HG03066 (cell line): ENCODE data around the gene PHGDH.

ENCODE experiments used
- ATAC-seq: cut with Tn5 transposase; IDR thresholded peaks from one replicate; pipeline ENCODE4 v1.9.1; 2021; ENCODE audit warnings: low read depth; ENCODE audit not compliant: unreplicated experiment

PHGDH gene

DNA sequence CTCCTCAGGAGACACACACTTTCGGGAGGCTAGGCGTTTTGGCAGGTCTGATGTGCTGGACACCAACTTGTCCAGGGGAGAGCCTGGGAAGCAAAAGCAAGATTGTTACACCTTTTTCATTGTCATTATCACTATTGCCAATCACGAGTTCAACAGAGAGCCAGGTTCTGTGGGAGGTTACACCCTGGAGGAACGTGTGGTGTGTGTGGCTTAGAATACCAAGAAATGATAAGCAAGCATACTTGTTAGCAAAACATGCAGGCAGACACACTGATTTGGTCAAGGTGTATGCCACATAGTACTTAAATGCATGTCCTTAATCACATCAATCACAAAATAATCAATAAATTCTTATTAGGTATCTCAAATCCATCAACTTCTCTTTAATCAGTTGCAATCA, 40.9 kb downstream of the PHGDH start:
- ATAC-seq = no peak

DNA sequence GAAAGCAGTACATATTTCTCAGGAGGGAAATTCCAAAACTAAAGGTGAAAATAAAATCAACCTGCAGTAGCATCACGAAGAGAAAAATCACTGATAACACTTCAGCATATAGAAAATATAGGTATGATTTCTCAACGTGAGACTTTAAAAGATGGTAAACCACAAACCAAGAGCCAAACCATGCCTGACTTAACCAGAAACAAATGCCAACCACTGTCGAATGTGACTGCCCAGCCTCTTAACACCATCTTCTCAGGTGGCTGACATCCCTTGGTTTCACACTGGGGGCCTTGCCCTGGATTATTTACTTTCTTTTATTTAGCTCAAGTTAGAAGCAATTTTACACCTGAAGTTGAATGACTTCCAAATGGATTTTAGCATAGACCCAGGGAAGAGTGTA, 46.9 kb downstream of the PHGDH start:
- no peak for ATAC-seq

GRCh38 chr1:119762409-119762808, 50.7 kb downstream of the PHGDH start:
- no peak for ATAC-seq

DNA sequence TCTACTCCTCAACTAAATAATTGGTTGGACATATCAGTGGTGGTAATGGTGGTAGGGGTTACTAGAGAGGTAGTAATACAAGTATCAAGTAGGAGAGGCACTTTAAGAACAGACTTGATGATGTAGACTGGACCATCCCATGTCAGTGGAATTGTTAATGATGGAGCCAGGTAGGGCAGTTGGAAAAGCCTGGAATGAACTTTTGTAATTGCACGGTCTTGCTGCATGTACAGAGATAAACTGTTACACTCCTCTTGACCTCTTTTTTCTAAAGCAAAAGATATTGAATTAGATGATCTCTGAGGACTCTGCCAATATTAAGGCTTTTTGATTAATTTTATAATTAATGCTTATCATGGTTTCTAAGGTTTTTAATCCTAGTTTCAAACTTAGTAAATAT, 51.2 kb downstream of the PHGDH start:
- ATAC-seq = no peak

DNA sequence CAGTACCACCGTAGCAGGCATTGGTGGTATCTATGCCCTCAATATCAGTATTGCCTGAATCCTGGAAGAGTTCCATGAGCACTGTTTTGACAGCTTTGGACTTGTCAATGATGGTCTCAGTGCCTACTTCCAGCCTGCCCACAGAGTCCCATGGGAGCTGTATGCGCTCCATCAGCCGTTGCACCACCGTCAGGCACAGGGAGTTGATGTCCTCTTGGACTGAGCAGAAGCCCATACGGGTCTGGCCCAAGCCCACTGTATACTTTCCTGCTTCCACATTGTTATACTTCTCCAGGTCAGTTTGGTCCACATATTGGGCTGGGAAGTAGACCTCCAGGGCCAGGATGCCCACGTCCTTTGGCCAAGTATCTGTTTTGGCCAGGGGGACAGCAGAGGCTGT, 52.5 kb downstream of the PHGDH start:
- ATAC-seq = no peak

- ATAC-seq = no peak
Observed at GRCh38 chr1:119766374-119766794, 54.6 kb downstream of the PHGDH start.

GRCh38 chr1:119767486-119767885, 55.8 kb downstream of the PHGDH start:
- no peak for ATAC-seq

DNA sequence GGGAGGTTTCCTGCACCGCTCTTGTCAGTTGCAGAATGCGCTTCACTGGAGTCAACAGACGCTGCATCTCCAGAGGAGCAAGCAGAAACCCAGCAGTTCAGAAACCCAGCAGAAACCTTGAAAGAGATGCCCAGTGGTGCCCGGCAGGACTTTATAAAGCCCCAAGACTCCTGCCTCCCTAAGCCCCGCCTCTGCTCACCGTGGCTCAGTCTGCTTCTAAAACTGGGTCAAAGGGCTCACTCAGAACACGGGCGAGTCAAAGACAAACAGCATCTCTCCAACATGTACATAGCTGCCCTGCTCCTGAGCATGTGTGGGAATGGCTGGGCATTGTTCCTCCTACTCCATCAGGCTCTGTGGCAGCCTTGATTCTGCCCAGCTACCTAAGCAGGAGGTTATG, 57.0 kb downstream of the PHGDH start, which contains the start of gene HMGCS2:
TSS of gene HMGCS2 (minus strand) at position 128 of the 400 bp plus-strand sequence. CDS start at position 67, 61 bp downstream.
- ATAC-seq = no peak

- no peak for ATAC-seq
Observed at GRCh38 chr1:119771016-119771415, 59.3 kb downstream of the PHGDH start.

DNA sequence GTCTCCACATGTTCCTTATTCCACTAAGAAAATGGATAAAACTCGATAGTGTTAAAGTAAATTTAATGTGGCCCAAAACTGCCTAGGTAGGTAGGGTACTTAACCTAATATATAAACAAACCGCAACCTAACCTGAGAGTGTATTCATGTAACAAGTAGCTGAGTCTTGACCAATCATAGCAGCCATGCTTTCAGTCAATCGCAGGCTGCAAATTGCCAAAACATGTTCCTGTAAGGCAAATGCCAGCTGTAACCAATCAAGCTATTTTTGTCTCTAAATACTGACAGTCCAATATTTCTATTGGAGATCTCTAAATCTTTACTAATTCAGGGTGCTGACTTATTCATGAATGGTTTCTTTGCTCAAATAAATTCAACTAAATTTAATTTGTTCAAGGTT, 60.0 kb downstream of the PHGDH start:
- no peak for ATAC-seq

DNA sequence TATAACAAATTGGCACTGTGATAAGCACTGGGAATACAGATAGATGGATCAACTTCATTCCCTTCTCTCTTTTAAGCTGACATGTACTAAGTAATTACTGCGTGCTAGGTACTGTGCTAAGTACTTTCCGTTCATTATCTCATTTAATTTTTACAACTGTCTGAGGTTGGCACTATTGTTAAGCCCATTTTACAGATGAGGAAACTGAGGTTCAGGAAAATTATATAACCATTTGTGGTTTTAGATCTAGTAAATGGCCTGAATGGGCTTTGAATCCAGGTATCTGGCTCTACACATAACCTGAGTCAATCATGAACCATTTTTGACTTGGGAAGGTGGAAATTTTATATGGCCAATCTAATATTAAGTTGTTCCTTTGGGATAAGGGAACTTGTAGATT, 60.6 kb downstream of the PHGDH start:
- ATAC-seq = no peak

- ATAC-seq = no peak
Observed at GRCh38 chr1:119773711-119774241, 62.0 kb downstream of the PHGDH start.

DNA sequence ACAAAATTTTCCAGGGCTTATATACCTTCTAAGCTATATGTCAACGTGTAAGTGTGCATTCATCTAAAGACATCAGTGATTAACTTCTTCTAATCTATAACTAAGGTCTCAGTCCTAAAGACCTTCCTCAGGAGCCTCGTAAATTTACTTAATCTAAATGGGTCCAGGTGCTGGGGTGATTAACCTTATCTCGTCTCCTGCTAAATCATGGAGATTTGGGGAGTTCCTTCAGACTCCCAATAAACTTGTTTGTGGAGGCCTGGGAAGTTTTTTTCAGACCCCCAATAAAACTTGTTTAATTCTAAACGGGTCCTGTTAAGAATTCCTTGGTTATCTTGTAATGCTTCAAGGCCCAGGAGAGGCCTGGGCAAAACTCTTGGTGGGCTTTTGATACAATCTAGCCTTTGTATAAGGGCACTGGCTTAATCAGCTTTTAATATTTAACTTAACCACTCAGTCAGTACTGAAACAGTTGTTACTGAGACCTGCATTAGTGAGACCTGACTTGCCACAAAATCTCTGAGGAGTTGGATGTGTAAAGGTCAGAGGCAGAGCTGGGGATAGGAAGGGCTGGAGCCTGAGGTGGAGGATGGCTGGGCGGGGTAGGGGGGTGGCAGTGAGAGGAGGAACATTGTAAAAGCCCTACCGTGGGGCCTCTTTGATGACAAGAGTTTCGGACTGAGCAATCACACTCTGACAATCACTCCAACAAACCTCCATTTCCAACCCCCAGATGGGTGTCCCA, 63.2 kb downstream of the PHGDH start:
- no peak for ATAC-seq

DNA sequence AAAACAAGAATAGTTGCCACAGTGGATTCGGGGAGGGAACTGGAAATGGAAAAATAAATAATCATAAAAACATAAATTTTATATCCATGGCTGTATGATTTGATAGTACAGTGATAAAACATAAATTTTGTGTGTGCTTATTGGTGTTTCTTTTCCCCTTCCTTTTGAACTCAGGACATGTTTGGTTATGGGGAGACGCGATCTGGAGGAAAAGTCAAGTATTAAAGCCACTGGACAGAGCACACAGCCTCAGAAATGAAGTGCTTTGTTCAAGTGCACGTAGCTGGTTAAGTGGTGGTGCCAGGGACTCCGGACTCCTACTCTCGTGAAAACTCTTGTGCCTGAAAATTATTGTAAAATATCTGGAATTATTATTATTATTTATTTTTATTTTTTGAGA, 66.6 kb downstream of the PHGDH start:
- ATAC-seq = no peak

DNA sequence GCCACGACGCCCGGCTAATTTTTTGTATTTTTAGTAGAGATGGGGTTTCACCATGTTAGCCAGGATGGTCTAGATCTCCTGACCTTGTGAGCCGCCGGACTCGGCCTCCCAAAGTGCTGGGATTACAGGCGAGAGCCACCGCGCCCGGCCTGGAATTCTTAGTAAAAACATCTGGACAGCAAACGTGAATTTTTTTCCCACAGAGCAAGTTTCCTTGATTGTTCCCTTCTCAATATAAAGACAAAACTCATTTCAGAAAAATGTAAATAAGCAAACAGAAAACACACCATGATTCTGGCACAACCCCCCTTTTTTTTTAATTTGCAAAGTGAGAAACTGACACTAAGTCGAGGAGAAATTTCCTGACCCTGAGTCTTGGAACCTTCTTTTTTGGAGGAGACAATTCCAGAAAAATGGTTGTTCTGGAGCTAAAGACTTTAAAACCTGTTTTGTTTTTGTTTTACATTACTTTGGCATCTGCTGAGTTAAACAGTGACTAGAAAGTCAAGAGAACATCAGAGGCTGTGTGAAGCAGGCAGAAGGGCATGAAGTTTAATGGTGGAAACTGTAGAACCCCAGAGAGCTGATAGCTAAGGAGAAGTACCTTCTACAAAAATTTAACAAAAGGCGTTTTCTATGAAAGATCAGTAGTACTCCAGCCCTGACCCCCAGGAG, 67.3 kb downstream of the PHGDH start:
- ATAC-seq = no peak

DNA sequence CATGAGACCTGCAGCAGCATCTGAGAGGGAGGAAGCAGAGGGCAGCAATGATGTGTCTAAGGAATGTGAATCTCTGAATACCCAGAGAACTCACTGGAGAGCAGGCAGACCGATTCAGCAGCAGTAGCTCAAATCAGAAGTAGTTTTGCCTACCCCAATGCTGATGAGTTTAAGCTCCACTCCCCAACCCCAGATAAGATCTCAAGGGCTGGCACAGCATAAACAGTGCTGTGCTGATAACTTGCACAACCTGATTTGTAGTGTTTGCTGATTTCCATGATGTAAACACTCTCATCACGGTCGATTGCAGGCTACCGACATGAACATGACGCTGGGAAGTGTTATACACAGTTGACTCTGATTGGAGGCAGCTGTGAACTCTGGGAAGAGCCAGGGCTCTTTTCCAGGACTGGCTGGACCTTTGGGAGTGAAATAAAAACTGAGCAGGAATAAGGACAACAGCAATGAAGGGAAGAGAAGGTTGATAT, 68.2 kb downstream of the PHGDH start:
- no peak for ATAC-seq

GRCh38 chr1:119781434-119782210, 69.9 kb downstream of the PHGDH start:
- no peak for ATAC-seq

GRCh38 chr1:119782631-119783325, 71.0 kb downstream of the PHGDH start:
- no peak for ATAC-seq

- no peak for ATAC-seq
Observed at GRCh38 chr1:119783354-119784185, 71.8 kb downstream of the PHGDH start.
